A549 (cell line): ENCODE data around the gene EPB41L4B. TPM values are rescaled to one million over a fixed set of nuclear protein-coding genes. Genes with fewer than 3 reads are reported as not detected.
A peak's percentile ranks its signal among the peaks of the same experiment; 100 is the strongest.

Experiments
- ATAC-seq, 2 experiments: fragments of 200-7000 bp in 1 of 2; fragments of >200 bp in 1 of 2; cut with Nextera tagmentation in 1 of 2; cut with Tn5 transposase in 1 of 2; 3 replicates each; pipeline versions ENCODE4 v1.8.0 to v1.9.1; 2018 to 2020; ENCODE audit warnings: mild to moderate bottlenecking in 1 of 2, moderate library complexity in 1 of 2
- CTCF ChIA-PET: fragments of 300-600 bp; sonication (Branson Sonifier 250); formaldehyde crosslinking; extraction: SDS; loops from one replicate; lab custom pipeline; 2021; ENCODE audit warnings: antibody characterized with exemption, inconsistent platforms; lab: Yijun Ruan, JAX
- POLR2A ChIA-PET: fragments of 350-600 bp; formaldehyde crosslinking; extraction: SDS; loops from one replicate; lab custom pipeline; 2021; ENCODE audit warnings: antibody characterized with exemption, inconsistent platforms; lab: Yijun Ruan, JAX
- DNase-seq, 2 experiments: peaks; one replicate each; pipeline versions ENCODE4 v3.0.0 to v3.0.0-alpha.2; 2011 to 2016; ENCODE audit warnings: low read depth in 1 of 2, low spot score in 1 of 2
- FAIRE-seq: peaks from 2 replicates; lab custom pipeline; 2011; peaks lifted over from hg19 to GRCh38; lab: Jason Lieb, UNC
- H3K27ac ChIP-seq, 2 experiments: fragments of >200 bp; sonication (Bioruptor Twin); formaldehyde crosslinking; 3 replicates each; pipeline ENCODE4 v1.5.1; 2016 to 2017
- H3K4me1 ChIP-seq: fragments of >200 bp; sonication (Bioruptor Twin); formaldehyde crosslinking; 3 replicates; pipeline ENCODE4 v1.6.1; 2016
- H3K4me2 ChIP-seq: fragments of >200 bp; sonication (Bioruptor Twin); formaldehyde crosslinking; 3 replicates; pipeline ENCODE4 v1.6.1; 2016
- H3K4me3 ChIP-seq: fragments of >200 bp; sonication (Bioruptor Twin); formaldehyde crosslinking; 3 replicates; pipeline ENCODE4 v1.5.1; 2016
- H3K9me3 ChIP-seq: fragments of >200 bp; sonication (Bioruptor Twin); formaldehyde crosslinking; 3 replicates; pipeline ENCODE4 v1.6.1; 2016
- EHF ChIP-seq: fragments of 250-450 bp; sonication (Bioruptor Pico); IDR thresholded peaks from 2 replicates; pipeline ENCODE4 v1.5.0; 2020; ENCODE audit warnings: mild to moderate bottlenecking
- EP300 ChIP-seq, 2 experiments: fragments of >200 bp; sonication (Bioruptor Twin); formaldehyde crosslinking; IDR thresholded peaks; 2 replicates in 1 of 2; 3 replicates in 1 of 2; pipeline ENCODE4 v1.6.1; 2016 to 2017
- FOSB ChIP-seq: fragments of 250-450 bp; sonication (Bioruptor Pico); IDR thresholded peaks from 2 replicates; pipeline ENCODE4 v1.5.0; 2020; ENCODE audit warnings: mild to moderate bottlenecking, moderate library complexity
- HOXB5 ChIP-seq: fragments of 250-450 bp; sonication (Bioruptor Pico); IDR thresholded peaks from 2 replicates; pipeline ENCODE4 v1.5.0; 2020; ENCODE audit warnings: mild to moderate bottlenecking, moderate library complexity
- JUN ChIP-seq, 2 experiments: fragments of >200 bp; sonication (Bioruptor Twin); formaldehyde crosslinking; IDR thresholded peaks; 2 replicates in 1 of 2; 3 replicates in 1 of 2; pipeline ENCODE4 v1.6.1; 2016 to 2017
- KDM1A ChIP-seq: fragments of 200-600 bp; sonication (generic); IDR thresholded peaks from 2 replicates; pipeline ENCODE4 v1.6.1; 2016; ENCODE audit warnings: low read depth, mild to moderate bottlenecking
- KDM5A ChIP-seq: fragments of 200-600 bp; sonication (generic); IDR thresholded peaks from 2 replicates; pipeline ENCODE4 v1.6.1; 2016; ENCODE audit warnings: antibody characterized with exemption, mild to moderate bottlenecking
- NFE2L2 ChIP-seq: fragments of 150-350 bp; conservative IDR thresholded peaks from 2 replicates; pipeline ENCODE4 v1.6.1; 2014; ENCODE audit warnings: low read length
- NPAS2 ChIP-seq: fragments of 250-450 bp; sonication (Bioruptor Pico); IDR thresholded peaks from 2 replicates; pipeline ENCODE4 v1.8.0; 2022; ENCODE audit warnings: mild to moderate bottlenecking, moderate library complexity, borderline replicate concordance
- PHF8 ChIP-seq: fragments of 200-600 bp; sonication (generic); IDR thresholded peaks from 2 replicates; pipeline ENCODE4 v1.6.1; 2016; ENCODE audit warnings: low read depth, mild to moderate bottlenecking, antibody characterized with exemption, moderate library complexity, borderline replicate concordance
- POLR2A ChIP-seq: IDR thresholded peaks from 2 replicates; pipeline ENCODE4 v1.6.1; 2012; ENCODE audit warnings: mild to moderate bottlenecking, low read length
- RARB ChIP-seq: fragments of 250-450 bp; sonication (Bioruptor Pico); IDR thresholded peaks from 2 replicates; pipeline ENCODE4 v1.8.0; 2021; ENCODE audit warnings: mild to moderate bottlenecking, moderate library complexity
- RNF2 ChIP-seq: fragments of 200-600 bp; sonication (generic); IDR thresholded peaks from 2 replicates; pipeline ENCODE4 v1.6.1; 2016; ENCODE audit warnings: low read depth, mild to moderate bottlenecking, antibody characterized with exemption, moderate library complexity, borderline replicate concordance
- ZC3H11A ChIP-seq: fragments of 450-650 bp; IDR thresholded peaks from 2 replicates; pipeline ENCODE4 v1.6.1; 2014; ENCODE audit warnings: antibody characterized with exemption, mild to moderate bottlenecking
- ZNF302 ChIP-seq: fragments of 250-450 bp; sonication (Bioruptor Pico); IDR thresholded peaks from 2 replicates; pipeline ENCODE4 v1.9.0; 2021; ENCODE audit warnings: inconsistent platforms, mild to moderate bottlenecking, moderate library complexity
- ZSCAN20 ChIP-seq: fragments of 250-450 bp; sonication (Bioruptor Pico); IDR thresholded peaks from 2 replicates; pipeline ENCODE4 v1.8.0; 2022; ENCODE audit warnings: mild to moderate bottlenecking, moderate library complexity
- WGBS: methylation state at CpG from one replicate; pipeline ENCODE4 v1.1.6; 2017; ENCODE audit errors: missing lambda C conversion rate; 5-methylcytosine and 5-hydroxymethylcytosine counted together
- polyA plus RNA-seq, 4 experiments: library from polyadenylated mRNA; depleted of rRNA in 3 of 4; stranded (reverse); fragments of >200 nt; fragmentation: RNase III in 1 of 4; extraction: RNeasy Plus Mini Kit Qiagen cat#74134 plus additional on column Dnase treatment in 1 of 4; gene quantifications; 2 replicates in 3 of 4; 3 replicates in 1 of 4; pipeline ENCODE4 v1.2.3, GENCODE V29; 2011 to 2017
- TF ChIP-seq, protein P1 (sequence below): fragments of 250-450 bp; sonication (Bioruptor Pico); IDR thresholded peaks from 2 replicates; pipeline ENCODE4 v1.5.0; 2021; ENCODE audit warnings: mild to moderate bottlenecking, moderate library complexity, borderline replicate concordance
- TF ChIP-seq, protein P2 (sequence below): fragments of 250-450 bp; sonication (Bioruptor Pico); IDR thresholded peaks from 2 replicates; pipeline ENCODE4 v1.5.0; 2020; ENCODE audit warnings: low read depth, mild to moderate bottlenecking, moderate library complexity
- TF ChIP-seq, protein P3 (sequence below): IDR thresholded peaks from 2 replicates; pipeline ENCODE4 v1.6.1; 2012
- TF ChIP-seq, protein P4 (sequence below): fragments of 200-600 bp; sonication (generic); IDR thresholded peaks from 2 replicates; pipeline ENCODE4 v1.6.1; 2016; ENCODE audit warnings: antibody characterized with exemption, mild to moderate bottlenecking, moderate library complexity
- TF ChIP-seq, protein P5 (sequence below): fragments of >200 bp; sonication (Bioruptor Twin); formaldehyde crosslinking; IDR thresholded peaks from 3 replicates; pipeline ENCODE4 v1.5.1; 2016

Gene EPB41L4B
- polyA plus RNA-seq, 2 of the 4 experiments (the other 2 are of a cell fraction) = 7.9 to 22.0 TPM

DNA sequence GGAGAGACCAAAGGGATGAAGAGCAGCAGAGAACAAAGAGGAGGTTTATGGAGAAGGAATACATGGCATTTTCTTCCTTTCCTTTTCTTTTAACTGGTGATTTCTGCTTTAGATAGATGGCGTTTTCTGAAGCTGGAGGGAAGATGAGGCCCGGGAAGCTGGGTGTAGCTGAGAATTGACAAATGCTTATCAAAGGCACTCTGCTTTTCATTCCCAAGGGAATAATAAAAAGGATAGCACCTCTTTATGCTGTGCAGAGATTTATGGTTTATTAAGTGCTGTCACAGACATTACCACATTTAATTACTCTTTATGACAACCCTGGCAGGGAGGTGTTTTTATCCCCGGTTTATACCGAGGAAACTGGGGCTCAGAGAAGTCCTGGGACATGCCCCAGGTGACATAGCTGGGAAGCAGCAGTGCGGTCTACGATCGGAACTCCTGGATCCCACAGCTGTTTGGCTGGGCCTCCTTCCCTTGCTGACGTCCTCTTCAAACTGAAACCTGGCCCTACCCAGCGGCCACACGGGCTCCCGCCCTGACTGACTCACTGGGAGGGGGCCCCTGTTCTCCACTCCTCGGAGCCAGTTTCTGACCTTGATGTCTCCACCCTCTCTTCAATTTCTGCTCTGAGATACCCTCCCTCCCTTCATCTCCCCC is 8.2 kb upstream of the EPB41L4B start:
- no peak for FAIRE-seq
- Histone ChIP-seq H3K4me3 (no peak overlapping the region), H3K4me1 (peaks cover 33% of the 10 kb centered on the region), H3K4me2 (peak overlapping the region; percentile 54), H3K27ac (peak overlapping the region; percentile 78 to 80), H3K9me3 (no peaks in the 10 kb centered on the region)
- POLR2A ChIA-PET = interaction anchor here (0.6 to 0.9 kb wide), 2 partner anchors 13 to 42 kb away, joined by 3 to 4 read pairs; no protein-coding TSS in a partner anchor
- TF ChIP-seq, protein P1, sequence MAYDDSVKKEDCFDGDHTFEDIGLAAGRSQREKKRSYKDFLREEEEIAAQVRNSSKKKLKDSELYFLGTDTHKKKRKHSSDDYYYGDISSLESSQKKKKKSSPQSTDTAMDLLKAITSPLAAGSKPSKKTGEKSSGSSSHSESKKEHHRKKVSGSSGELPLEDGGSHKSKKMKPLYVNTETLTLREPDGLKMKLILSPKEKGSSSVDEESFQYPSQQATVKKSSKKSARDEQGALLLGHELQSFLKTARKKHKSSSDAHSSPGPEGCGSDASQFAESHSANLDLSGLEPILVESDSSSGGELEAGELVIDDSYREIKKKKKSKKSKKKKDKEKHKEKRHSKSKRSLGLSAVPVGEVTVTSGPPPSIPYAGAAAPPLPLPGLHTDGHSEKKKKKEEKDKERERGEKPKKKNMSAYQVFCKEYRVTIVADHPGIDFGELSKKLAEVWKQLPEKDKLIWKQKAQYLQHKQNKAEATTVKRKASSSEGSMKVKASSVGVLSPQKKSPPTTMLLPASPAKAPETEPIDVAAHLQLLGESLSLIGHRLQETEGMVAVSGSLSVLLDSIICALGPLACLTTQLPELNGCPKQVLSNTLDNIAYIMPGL (CRISPR knock-in tag) = no peak
- no peak for TF ChIP-seq ZC3H11A
- TF ChIP-seq, protein P2, sequence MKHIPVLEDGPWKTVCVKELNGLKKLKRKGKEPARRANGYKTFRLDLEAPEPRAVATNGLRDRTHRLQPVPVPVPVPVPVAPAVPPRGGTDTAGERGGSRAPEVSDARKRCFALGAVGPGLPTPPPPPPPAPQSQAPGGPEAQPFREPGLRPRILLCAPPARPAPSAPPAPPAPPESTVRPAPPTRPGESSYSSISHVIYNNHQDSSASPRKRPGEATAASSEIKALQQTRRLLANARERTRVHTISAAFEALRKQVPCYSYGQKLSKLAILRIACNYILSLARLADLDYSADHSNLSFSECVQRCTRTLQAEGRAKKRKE (CRISPR knock-in tag) = no peak
- TF ChIP-seq EP300 (IDR thresholded peaks at IDR 0.05) = no peak
- TF ChIP-seq RNF2 = no peak
- TF ChIP-seq NPAS2 = no peak
- CTCF ChIA-PET = interaction anchor here (0.8 to 4.7 kb wide), 16 partner anchors 8 to 376 kb away, joined by 3 to 24 read pairs (median 4); no protein-coding TSS in a partner anchor
- DNase-seq = peak in 1 of 2 experiments; percentile 28
- peak; percentile 52 to 74; a peak in 5 of 6 replicates for ATAC-seq
- WGBS = 57% methylated on average over 12 of the region's 12 CpGs

DNA sequence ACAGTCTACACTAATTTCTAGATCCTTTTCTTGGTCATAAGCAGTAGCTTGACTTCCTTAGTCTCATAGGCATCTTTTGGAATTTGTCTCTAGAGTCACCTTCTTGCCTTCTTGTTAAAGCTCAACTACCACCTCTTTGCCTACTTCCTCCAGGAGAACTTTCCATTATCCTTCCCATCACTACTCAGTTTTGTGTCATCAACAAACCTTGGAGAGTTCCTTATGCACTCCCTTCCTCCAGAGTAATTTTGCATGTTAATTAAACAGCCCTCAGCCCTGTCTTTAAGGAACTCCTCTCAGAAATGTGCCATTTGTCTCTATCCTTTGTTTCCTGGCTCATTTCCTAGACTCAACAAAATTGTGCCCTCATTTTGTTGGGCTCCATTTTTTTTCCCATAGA is 4.2 kb upstream of the EPB41L4B start:
- Histone ChIP-seq H3K4me1 (peaks cover 38% of the 10 kb centered on the region), H3K27ac (peak overlapping the region in 1 of 2 experiments; percentile 8; a peak in 1 of 6 replicates), H3K9me3 (no peaks in the 10 kb centered on the region), H3K4me3 (no peak overlapping the region), H3K4me2 (no peak overlapping the region)
- ATAC-seq (no peak), FAIRE-seq (no peak), DNase-seq (no peak)
- CTCF ChIA-PET = interaction anchor here (0.6 to 2.8 kb wide), 6 partner anchors 9 to 436 kb away, joined by 3 to 11 read pairs (median 4); no protein-coding TSS in a partner anchor
- TF ChIP-seq RARB (CRISPR knock-in tag) = no peak
- TF ChIP-seq HOXB5 (CRISPR knock-in tag) = no peak
- TF ChIP-seq EHF (CRISPR knock-in tag) = no peak
- TF ChIP-seq KDM5A = no peak
- TF ChIP-seq ZSCAN20 (CRISPR knock-in tag) = no peak
- TF ChIP-seq FOSB (CRISPR knock-in tag) = no peak
- POLR2A ChIA-PET = no interaction called here

DNA sequence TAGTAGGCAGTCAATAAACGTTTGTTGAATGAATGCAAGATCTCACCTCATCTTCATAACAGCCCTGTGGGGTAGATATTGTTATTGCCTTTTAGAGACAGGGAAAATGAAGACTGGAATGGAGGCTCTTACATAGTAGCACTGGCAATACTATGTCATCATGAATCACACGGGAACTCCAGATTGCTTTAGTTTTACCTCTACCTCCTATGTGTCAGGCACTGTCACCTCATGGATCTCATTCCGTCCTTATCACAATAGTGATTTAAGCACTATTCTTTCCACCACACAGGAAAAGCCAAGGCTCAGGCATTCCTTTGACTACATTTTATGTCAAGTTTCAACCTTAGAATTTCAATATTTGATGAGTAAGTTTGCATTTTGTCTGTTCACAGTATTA is 2.9 kb upstream of the EPB41L4B start:
- Histone ChIP-seq H3K9me3 (no peaks in the 10 kb centered on the region), H3K4me2 (no peak overlapping the region), H3K4me1 (peaks cover 36% of the 10 kb centered on the region), H3K27ac (no peak overlapping the region), H3K4me3 (no peak overlapping the region)
- CTCF ChIA-PET = interaction anchor here (0.5 to 2.9 kb wide), 6 partner anchors 25 to 150 kb away, joined by 3 to 19 read pairs (median 10); no protein-coding TSS in a partner anchor
- POLR2A ChIA-PET = no interaction called here
- FAIRE-seq (no peak), ATAC-seq (no peak), DNase-seq (no peak)
- 63% methylated on average over 3 of the region's 3 CpGs for WGBS
- TF ChIP-seq KDM1A (no peak), POLR2A (no peak), ZNF302 (CRISPR knock-in tag) (no peak), JUN (IDR thresholded peaks at IDR 0.05) (no peak), NFE2L2 (no peak), PHF8 (no peak), ZSCAN20 (CRISPR knock-in tag) (no peak), EP300 (IDR thresholded peaks at IDR 0.05) (no peak)
- TF ChIP-seq, protein P3, sequence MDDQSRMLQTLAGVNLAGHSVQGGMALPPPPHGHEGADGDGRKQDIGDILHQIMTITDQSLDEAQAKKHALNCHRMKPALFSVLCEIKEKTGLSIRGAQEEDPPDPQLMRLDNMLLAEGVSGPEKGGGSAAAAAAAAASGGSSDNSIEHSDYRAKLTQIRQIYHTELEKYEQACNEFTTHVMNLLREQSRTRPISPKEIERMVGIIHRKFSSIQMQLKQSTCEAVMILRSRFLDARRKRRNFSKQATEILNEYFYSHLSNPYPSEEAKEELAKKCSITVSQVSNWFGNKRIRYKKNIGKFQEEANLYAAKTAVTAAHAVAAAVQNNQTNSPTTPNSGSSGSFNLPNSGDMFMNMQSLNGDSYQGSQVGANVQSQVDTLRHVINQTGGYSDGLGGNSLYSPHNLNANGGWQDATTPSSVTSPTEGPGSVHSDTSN = no peak
- TF ChIP-seq, protein P4, sequence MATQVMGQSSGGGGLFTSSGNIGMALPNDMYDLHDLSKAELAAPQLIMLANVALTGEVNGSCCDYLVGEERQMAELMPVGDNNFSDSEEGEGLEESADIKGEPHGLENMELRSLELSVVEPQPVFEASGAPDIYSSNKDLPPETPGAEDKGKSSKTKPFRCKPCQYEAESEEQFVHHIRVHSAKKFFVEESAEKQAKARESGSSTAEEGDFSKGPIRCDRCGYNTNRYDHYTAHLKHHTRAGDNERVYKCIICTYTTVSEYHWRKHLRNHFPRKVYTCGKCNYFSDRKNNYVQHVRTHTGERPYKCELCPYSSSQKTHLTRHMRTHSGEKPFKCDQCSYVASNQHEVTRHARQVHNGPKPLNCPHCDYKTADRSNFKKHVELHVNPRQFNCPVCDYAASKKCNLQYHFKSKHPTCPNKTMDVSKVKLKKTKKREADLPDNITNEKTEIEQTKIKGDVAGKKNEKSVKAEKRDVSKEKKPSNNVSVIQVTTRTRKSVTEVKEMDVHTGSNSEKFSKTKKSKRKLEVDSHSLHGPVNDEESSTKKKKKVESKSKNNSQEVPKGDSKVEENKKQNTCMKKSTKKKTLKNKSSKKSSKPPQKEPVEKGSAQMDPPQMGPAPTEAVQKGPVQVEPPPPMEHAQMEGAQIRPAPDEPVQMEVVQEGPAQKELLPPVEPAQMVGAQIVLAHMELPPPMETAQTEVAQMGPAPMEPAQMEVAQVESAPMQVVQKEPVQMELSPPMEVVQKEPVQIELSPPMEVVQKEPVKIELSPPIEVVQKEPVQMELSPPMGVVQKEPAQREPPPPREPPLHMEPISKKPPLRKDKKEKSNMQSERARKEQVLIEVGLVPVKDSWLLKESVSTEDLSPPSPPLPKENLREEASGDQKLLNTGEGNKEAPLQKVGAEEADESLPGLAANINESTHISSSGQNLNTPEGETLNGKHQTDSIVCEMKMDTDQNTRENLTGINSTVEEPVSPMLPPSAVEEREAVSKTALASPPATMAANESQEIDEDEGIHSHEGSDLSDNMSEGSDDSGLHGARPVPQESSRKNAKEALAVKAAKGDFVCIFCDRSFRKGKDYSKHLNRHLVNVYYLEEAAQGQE = no peak
- TF ChIP-seq, protein P5, sequence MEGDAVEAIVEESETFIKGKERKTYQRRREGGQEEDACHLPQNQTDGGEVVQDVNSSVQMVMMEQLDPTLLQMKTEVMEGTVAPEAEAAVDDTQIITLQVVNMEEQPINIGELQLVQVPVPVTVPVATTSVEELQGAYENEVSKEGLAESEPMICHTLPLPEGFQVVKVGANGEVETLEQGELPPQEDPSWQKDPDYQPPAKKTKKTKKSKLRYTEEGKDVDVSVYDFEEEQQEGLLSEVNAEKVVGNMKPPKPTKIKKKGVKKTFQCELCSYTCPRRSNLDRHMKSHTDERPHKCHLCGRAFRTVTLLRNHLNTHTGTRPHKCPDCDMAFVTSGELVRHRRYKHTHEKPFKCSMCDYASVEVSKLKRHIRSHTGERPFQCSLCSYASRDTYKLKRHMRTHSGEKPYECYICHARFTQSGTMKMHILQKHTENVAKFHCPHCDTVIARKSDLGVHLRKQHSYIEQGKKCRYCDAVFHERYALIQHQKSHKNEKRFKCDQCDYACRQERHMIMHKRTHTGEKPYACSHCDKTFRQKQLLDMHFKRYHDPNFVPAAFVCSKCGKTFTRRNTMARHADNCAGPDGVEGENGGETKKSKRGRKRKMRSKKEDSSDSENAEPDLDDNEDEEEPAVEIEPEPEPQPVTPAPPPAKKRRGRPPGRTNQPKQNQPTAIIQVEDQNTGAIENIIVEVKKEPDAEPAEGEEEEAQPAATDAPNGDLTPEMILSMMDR = no peak
- TF ChIP-seq, all 56 proteins: peak for 0
